AG04450 (cell line): ENCODE measurements around the gene ATPAF2. TPM values are rescaled to one million over a fixed set of nuclear protein-coding genes. Genes with fewer than 3 reads are reported as not detected.
A peak's percentile ranks its signal among the peaks of the same experiment; 100 is the strongest.

Source experiments
- CTCF ChIA-PET: fragments of 300-600, 350-600 bp; formaldehyde crosslinking; extraction: SDS; loops from one replicate; lab custom pipeline; 2022; ENCODE audit warnings: antibody characterized with exemption, inconsistent platforms; lab: Charles Lee
- POLR2A ChIA-PET: fragments of 350-600 bp; formaldehyde crosslinking; extraction: SDS; loops from one replicate; lab custom pipeline; 2021; ENCODE audit warnings: antibody characterized with exemption, inconsistent platforms; lab: Yijun Ruan, JAX
- DNase-seq: peaks from one replicate; pipeline ENCODE4 v3.0.0-alpha.2; 2011; ENCODE audit warnings: low read depth, low spot score
- H3K27ac ChIP-seq: one replicate; pipeline ENCODE4 v1.5.1; 2012; ENCODE audit warnings: low read depth, low read length, control low read depth
- H3K27me3 ChIP-seq: one replicate; pipeline ENCODE4 v1.6.0; 2012; ENCODE audit warnings: low read length; ENCODE audit not compliant: control insufficient read depth, insufficient read depth
- H3K4me3 ChIP-seq: 2 replicates; pipeline ENCODE4 v1.5.1; 2011; ENCODE audit warnings: mild to moderate bottlenecking, low read depth, low read length, control low read depth
- H3K9me3 ChIP-seq: 2 replicates; pipeline ENCODE4 v1.5.1; 2012; ENCODE audit warnings: low read length; ENCODE audit not compliant: control insufficient read depth, insufficient read depth
- CTCF ChIP-seq: IDR thresholded peaks from 2 replicates; pipeline ENCODE4 v1.5.1; 2011; ENCODE audit warnings: low read depth, low read length, control low read depth, inconsistent platforms
- polyA plus RNA-seq: library from polyadenylated mRNA; depleted of rRNA; stranded (reverse); fragments of >200 nt; gene quantifications from 2 replicates; pipeline ENCODE4 v1.2.3, GENCODE V29; 2011

The ATPAF2 gene
- polyA plus RNA-seq, 1 experiment, result 16.6 TPM

- H3K4me3 ChIP-seq, result no peak overlapping the region
- POLR2A ChIA-PET, result no interaction called here
- CTCF ChIA-PET, result no interaction called here
- H3K27ac ChIP-seq, result no peak overlapping the region
- H3K27me3 ChIP-seq, result no peaks in the 10 kb centered on the region
- no peaks in the 10 kb centered on the region for H3K9me3 ChIP-seq
- no peak for DNase-seq
- no peak for TF ChIP-seq CTCF
Observed at GRCh38 chr17:18055597-18055996, 16.6 kb upstream of the ATPAF2 start.

DNA sequence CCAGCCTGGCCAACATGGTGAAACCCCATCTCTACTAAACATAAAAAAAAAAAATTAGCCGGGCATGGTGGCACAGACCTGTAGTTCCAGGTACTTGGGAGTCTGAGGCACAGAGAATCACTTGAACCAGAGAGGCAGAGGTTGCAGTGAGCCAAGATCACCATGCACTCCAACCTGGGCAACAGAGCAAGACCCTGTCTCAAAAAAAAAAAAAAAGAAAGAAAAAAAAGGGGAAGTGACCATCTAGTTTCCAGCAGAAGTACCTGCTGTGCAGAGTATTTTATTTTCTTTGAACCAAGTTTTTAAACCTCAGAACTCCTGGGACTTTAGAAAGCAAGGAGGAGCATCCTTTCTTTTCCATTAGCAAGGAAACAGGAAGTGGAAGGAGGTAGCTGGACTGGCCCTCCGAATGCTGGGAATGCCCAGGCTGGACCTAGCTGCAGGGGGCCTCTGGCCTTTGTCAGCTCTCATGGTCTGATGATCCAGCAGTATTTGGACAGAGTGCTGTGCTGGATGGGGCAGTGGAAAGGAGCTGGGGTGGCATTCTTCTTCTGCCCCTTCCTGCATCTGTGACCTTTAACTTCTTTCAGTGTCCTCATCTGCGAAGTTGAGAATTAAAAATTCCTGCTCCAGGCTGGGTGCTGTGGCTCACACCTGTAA, 6.9 kb upstream of the ATPAF2 start:
- no peak for TF ChIP-seq CTCF
- ChIA-PET POLR2A (no interaction called here), CTCF (interaction anchor here (0.7 kb wide), 1 partner anchor 155 kb away, joined by 3 read pairs; no protein-coding TSS in a partner anchor)
- no peak overlapping the region for H3K4me3 ChIP-seq
- H3K27ac ChIP-seq, result no peak overlapping the region
- H3K27me3 ChIP-seq, result no peaks in the 10 kb centered on the region
- H3K9me3 ChIP-seq, result no peaks in the 10 kb centered on the region
- DNase-seq, result no peak

DNA sequence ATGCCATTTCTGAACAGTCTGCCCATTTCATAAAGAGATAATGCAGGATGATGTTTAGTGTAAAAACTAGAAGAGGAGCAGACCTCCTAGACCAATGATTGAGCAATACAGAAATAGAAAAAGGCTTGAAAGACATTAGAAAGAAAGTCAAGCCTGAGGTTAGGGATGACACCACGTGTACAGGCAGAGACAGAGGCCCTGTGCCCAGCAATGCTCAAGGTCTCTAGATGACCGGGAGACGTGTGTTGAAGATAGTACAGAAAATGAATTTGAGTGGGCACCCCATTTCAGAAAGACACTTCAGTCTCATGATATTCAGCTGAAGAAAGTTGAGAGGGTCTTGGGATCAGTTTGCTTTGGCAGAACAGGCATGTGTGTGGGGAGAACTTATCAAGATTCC, 5.6 kb upstream of the ATPAF2 start:
- Histone ChIP-seq H3K27ac (no peak overlapping the region), H3K4me3 (no peak overlapping the region), H3K9me3 (no peaks in the 10 kb centered on the region), H3K27me3 (no peaks in the 10 kb centered on the region)
- ChIA-PET CTCF (no interaction called here), POLR2A (no interaction called here)
- no peak for TF ChIP-seq CTCF
- no peak for DNase-seq

DNA sequence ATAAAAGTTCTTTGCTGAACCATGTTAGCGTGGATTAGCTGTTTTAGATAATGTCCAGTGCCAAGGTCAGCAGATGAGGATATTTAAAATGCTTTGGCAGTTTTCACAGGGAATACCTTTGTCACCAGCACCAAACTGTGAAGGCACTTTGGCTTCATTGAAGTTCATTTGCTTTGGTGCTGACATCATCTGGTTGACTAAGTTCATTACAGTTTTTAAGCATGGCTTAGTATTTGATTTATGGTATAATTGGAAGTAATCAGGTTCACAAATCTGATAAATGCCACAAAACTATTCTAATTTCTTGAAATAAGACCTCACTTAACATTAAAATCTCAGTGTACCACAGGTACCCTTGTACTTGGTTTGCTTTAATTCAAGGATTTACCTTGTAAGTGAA, 4.5 kb upstream of the ATPAF2 start:
- POLR2A ChIA-PET, result no interaction called here
- Histone ChIP-seq H3K4me3 (no peak overlapping the region), H3K27ac (no peak overlapping the region), H3K9me3 (no peaks in the 10 kb centered on the region; the same call in 1 of the 2 replicates), H3K27me3 (no peaks in the 10 kb centered on the region)
- no peak for DNase-seq
- CTCF ChIA-PET, result interaction anchor here (0.7 kb wide), 1 partner anchor 10 kb away, joined by 3 read pairs; no protein-coding TSS in a partner anchor
- TF ChIP-seq CTCF, result peak; percentile 33; the same call in 1 of the 2 replicates

- DNase-seq, result no peak
- Histone ChIP-seq H3K4me3 (no peak overlapping the region), H3K9me3 (no peaks in the 10 kb centered on the region; the same call in 1 of the 2 replicates), H3K27me3 (no peaks in the 10 kb centered on the region), H3K27ac (no peak overlapping the region)
- ChIA-PET CTCF (interaction anchor here (0.7 kb wide), 1 partner anchor 9 kb away, joined by 3 read pairs; no protein-coding TSS in a partner anchor), POLR2A (no interaction called here)
- TF ChIP-seq CTCF, result no peak
Observed at GRCh38 chr17:18042983-18043382, 4.0 kb upstream of the ATPAF2 start.
